ENCODE data around the gene MRPS27.
A peak's percentile ranks its signal among the peaks of the same experiment; 100 is the strongest.

The MRPS27 gene

GRCh38 chr5:72282878-72283277, 37.2 kb downstream of the MRPS27 start:
- H3K27ac ChIP-seq, result peak overlapping the region; percentile 12
- no peaks in the 10 kb centered on the region for H3K27me3 ChIP-seq (ENCODE audit: control insufficient read depth, insufficient read depth, low read length)
- TF ChIP-seq CTCF (IDR thresholded peaks at IDR 0.05), result no peak

DNA sequence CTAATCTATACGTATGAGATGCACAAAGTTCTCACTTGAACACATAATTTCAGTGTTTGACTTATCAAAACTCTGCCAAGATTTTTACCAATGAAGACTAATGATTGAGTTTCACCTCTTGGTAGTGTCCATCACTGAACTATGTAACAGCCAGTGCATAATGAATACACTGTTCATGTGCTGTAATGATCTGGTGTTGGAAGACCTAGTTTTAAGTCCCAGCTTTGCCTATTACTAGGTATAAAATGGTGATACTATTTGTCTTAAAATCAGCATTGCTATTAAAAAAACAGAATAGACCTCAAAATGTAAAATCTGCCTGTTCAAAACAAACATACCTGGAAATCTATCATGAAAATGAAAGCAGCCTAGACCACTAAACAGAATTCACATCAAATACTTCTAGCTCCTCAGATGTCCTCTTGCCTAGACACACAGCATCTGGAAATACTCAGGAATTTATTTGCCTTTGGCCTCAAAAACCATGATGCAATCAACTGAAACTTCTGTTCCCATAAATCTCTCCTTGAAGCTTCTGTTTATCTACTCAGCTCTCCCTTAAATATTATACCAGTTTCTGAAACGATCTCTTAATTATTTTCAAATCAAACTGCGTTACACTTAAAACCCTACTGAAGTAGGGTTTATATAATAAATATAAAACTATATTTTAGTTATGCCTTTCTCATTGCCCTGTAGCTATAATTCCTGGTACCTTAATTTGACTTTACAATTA, 38.1 kb downstream of the MRPS27 start:
- Histone ChIP-seq H3K4me3 (ENCODE audit: low read depth, low read length) (no peak overlapping the region), H3K27me3 (ENCODE audit: control insufficient read depth, insufficient read depth, low read length) (no peaks in the 10 kb centered on the region), H3K36me3 (ENCODE audit: control insufficient read depth, insufficient read depth, low read length) (no peaks in the 10 kb centered on the region), H2AFZ (no peak overlapping the region), H3K4me1 (no peaks in the 10 kb centered on the region), H3K27ac (peak overlapping the region; percentile 12), H3K9me3 (ENCODE audit: control insufficient read depth, low read length) (no peaks in the 10 kb centered on the region), H3K4me2 (ENCODE audit: low read length) (no peak overlapping the region), H3K79me2 (peaks cover under 1% of the 10 kb centered on the region), H3K9ac (no peak overlapping the region)
- no peak for TF ChIP-seq CTCF (IDR thresholded peaks at IDR 0.05)

More at GRCh38 chr5:72282878-72283277, 37.2 kb downstream of the MRPS27 start:
- H3K4me2 ChIP-seq (ENCODE audit: low read length), result peak overlapping the region; percentile 45
- H2AFZ ChIP-seq, result no peak overlapping the region
- no peaks in the 10 kb centered on the region for H3K9me3 ChIP-seq (ENCODE audit: control insufficient read depth, low read length)
- no peaks in the 10 kb centered on the region for H3K4me1 ChIP-seq
- no peaks in the 10 kb centered on the region for H3K36me3 ChIP-seq (ENCODE audit: control insufficient read depth, insufficient read depth, low read length)
- no peaks in the 10 kb centered on the region for H3K79me2 ChIP-seq
- H3K4me3 ChIP-seq (ENCODE audit: low read depth, low read length), result no peak overlapping the region
- no peak overlapping the region for H3K9ac ChIP-seq

DNA sequence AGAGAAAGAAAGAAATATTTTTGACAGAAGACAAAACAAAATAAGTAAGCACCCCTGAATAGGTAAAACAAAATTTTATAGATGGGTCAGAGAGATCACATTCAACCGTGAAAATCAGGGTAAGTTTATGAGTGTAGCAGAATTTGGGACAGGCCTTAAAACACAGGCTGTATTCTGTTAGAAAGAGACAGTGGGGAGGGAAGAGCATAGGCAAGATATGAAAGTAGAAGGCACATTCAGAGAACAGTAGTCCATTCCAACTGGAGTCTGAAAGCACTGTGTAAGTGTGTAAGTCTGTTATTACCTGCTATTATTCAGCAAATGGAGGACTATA, 38.6 kb downstream of the MRPS27 start:
- H3K9me3 ChIP-seq (ENCODE audit: control insufficient read depth, low read length), result no peaks in the 10 kb centered on the region
- H3K4me3 ChIP-seq (ENCODE audit: low read depth, low read length), result no peak overlapping the region
- no peak overlapping the region for H2AFZ ChIP-seq
- no peak for TF ChIP-seq CTCF (IDR thresholded peaks at IDR 0.05)
- no peak overlapping the region for H3K9ac ChIP-seq
- H3K27me3 ChIP-seq (ENCODE audit: control insufficient read depth, insufficient read depth, low read length), result no peaks in the 10 kb centered on the region
- no peaks in the 10 kb centered on the region for H3K36me3 ChIP-seq (ENCODE audit: control insufficient read depth, insufficient read depth, low read length)
- H3K4me2 ChIP-seq (ENCODE audit: low read length), result no peak overlapping the region
- H3K79me2 ChIP-seq, result peaks cover 6% of the 10 kb centered on the region
- no peaks in the 10 kb centered on the region for H3K4me1 ChIP-seq
- peak overlapping the region; percentile 2 for H3K27ac ChIP-seq

DNA sequence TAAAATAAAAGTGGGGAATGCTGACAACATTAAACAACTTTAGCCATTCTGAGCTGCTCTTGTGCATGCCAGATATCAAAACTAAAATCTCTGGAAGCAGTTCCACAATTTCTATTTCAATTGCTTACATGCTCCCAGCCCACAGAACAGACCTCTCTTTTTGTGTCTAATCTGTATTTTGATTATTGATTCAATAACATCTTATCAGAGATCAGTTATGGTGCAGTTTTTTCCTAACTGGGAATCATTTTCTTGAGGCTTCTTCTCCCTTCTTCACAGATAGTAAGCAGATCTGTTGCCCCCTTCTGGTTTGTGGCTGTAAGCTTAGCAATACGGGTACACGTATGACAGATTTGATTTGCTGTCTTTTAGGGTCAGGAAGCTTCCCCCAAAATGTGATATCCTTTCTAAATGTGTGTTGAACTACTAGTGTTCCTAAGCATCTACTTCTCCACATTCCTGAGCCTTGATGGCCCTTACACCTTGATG, 39.4 kb downstream of the MRPS27 start:
- H3K9me3 ChIP-seq (ENCODE audit: control insufficient read depth, low read length), result no peaks in the 10 kb centered on the region
- H3K27me3 ChIP-seq (ENCODE audit: control insufficient read depth, insufficient read depth, low read length), result no peaks in the 10 kb centered on the region
- no peaks in the 10 kb centered on the region for H3K36me3 ChIP-seq (ENCODE audit: control insufficient read depth, insufficient read depth, low read length)
- H2AFZ ChIP-seq, result no peak overlapping the region
- H3K27ac ChIP-seq, result no peak overlapping the region
- no peak overlapping the region for H3K4me3 ChIP-seq (ENCODE audit: low read depth, low read length)
- H3K9ac ChIP-seq, result no peak overlapping the region
- H3K79me2 ChIP-seq, result peaks cover 11% of the 10 kb centered on the region
- H3K4me1 ChIP-seq, result no peaks in the 10 kb centered on the region
- TF ChIP-seq CTCF (IDR thresholded peaks at IDR 0.05), result no peak
- no peak overlapping the region for H3K4me2 ChIP-seq (ENCODE audit: low read length)

- TF ChIP-seq CTCF (IDR thresholded peaks at IDR 0.05), result no peak
- no peak overlapping the region for H3K4me3 ChIP-seq (ENCODE audit: low read depth, low read length)
- H3K27me3 ChIP-seq (ENCODE audit: control insufficient read depth, insufficient read depth, low read length), result no peaks in the 10 kb centered on the region
- peaks cover 17% of the 10 kb centered on the region for H3K79me2 ChIP-seq
- H3K9me3 ChIP-seq (ENCODE audit: control insufficient read depth, low read length), result no peaks in the 10 kb centered on the region
- H3K36me3 ChIP-seq (ENCODE audit: control insufficient read depth, insufficient read depth, low read length), result no peaks in the 10 kb centered on the region
- no peak overlapping the region for H3K4me2 ChIP-seq (ENCODE audit: low read length)
- no peaks in the 10 kb centered on the region for H3K4me1 ChIP-seq
- no peak overlapping the region for H3K9ac ChIP-seq
- no peak overlapping the region for H2AFZ ChIP-seq
- no peak overlapping the region for H3K27ac ChIP-seq
These were observed 43.8 kb downstream of the MRPS27 start for GRCh38 chr5:72276219-72276752.
